Stomach smooth muscle (tissue), 2 donors: ENCODE measurements around the gene RANBP2.
A peak's percentile ranks its signal among the peaks of the same experiment; 100 is the strongest.

ENCODE experiments used
- H3K27ac ChIP-seq: one replicate; pipeline ENCODE4 v1.7.0; 2013; ENCODE audit warnings: mild to moderate bottlenecking, low read length, inconsistent platforms
- H3K27me3 ChIP-seq, 2 donors: one replicate each; pipeline ENCODE4 v1.7.0; 2013; ENCODE audit warnings: low read length in 2 of 2; ENCODE audit not compliant: insufficient read depth in 2 of 2, control insufficient read depth in 1 of 2
- H3K36me3 ChIP-seq, 2 donors: one replicate each; pipeline ENCODE4 v1.7.0; 2013; ENCODE audit warnings: low read length in 2 of 2; ENCODE audit not compliant: control insufficient read depth in 2 of 2, insufficient read depth in 2 of 2
- H3K4me1 ChIP-seq: one replicate; pipeline ENCODE4 v1.7.0; 2013; ENCODE audit warnings: low read length; ENCODE audit not compliant: control insufficient read depth, insufficient read depth
- H3K4me3 ChIP-seq, 2 donors: one replicate each; pipeline ENCODE4 v1.7.0; 2013; ENCODE audit warnings: low read length in 2 of 2
- H3K9ac ChIP-seq, 2 donors: one replicate each; pipeline ENCODE4 v1.7.0; 2013; ENCODE audit warnings: low read length in 2 of 2, mild to moderate bottlenecking in 1 of 2
- H3K9me3 ChIP-seq, 2 donors: one replicate each; pipeline ENCODE4 v1.7.0; 2013; ENCODE audit warnings: low read length in 2 of 2; ENCODE audit not compliant: control insufficient read depth in 2 of 2
- donor health status: healthy.
- donor health status: Pancreatic carcinoma.

Gene RANBP2

DNA sequence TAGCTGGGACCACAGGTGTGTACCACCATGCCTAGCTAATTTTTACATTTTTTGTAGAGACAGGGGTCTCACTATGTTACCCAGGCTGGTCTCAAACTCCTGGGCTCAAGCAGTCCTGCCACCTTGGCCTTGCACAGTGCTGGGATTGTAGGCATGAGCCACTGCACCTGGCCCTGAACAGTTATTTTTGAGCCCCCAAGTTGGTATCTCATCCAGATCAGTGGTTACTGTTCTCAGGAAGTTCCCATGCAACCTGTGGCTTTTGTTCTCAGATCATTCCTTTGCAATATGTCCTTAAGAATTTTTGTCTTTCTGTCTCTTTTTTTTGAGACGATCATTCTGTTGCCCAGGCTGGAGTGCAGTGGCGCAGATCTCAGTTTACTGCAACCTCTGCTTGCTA, 59.6 kb downstream of the RANBP2 start:
- H3K36me3 ChIP-seq, result peaks cover 21 to 24% of the 10 kb centered on the region in 2 donors

DNA sequence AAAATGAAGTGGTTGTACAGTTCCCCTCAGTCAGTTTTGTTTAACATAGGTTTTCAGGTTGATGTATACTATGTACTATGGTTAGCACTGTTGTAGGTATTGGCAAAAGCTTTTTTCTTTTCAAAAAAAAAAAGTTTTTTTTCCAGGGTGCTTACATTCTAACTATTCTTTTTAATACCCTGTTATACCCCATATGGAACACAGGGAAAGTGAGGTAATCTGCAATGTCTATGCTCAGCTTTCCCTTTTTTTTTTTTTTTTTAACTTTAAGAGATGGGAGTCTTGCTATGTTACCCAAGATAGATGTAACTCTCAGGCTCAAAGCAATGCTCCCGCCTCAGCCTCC, 66.7 kb downstream of the RANBP2 start:
- H3K27me3 ChIP-seq, result no peaks in the 10 kb centered on the region
- peaks cover 4% of the 10 kb centered on the region for H3K4me1 ChIP-seq
- H3K36me3 ChIP-seq, result peaks cover 12 to 15% of the 10 kb centered on the region in 2 donors
- peak overlapping the region; percentile 87 to 93 for H3K4me3 ChIP-seq
- H3K9ac ChIP-seq, result peak overlapping the region; percentile 58 to 73
- peak overlapping the region; percentile 4 for H3K27ac ChIP-seq
- no peaks in the 10 kb centered on the region for H3K9me3 ChIP-seq

More for the DNA sequence above, 59.6 kb downstream of the RANBP2 start:
- H3K9ac ChIP-seq, result no peak overlapping the region
- no peaks in the 10 kb centered on the region for H3K9me3 ChIP-seq
- H3K4me1 ChIP-seq, result no peaks in the 10 kb centered on the region
- no peak overlapping the region for H3K27ac ChIP-seq
- no peaks in the 10 kb centered on the region for H3K27me3 ChIP-seq
- no peak overlapping the region for H3K4me3 ChIP-seq

DNA sequence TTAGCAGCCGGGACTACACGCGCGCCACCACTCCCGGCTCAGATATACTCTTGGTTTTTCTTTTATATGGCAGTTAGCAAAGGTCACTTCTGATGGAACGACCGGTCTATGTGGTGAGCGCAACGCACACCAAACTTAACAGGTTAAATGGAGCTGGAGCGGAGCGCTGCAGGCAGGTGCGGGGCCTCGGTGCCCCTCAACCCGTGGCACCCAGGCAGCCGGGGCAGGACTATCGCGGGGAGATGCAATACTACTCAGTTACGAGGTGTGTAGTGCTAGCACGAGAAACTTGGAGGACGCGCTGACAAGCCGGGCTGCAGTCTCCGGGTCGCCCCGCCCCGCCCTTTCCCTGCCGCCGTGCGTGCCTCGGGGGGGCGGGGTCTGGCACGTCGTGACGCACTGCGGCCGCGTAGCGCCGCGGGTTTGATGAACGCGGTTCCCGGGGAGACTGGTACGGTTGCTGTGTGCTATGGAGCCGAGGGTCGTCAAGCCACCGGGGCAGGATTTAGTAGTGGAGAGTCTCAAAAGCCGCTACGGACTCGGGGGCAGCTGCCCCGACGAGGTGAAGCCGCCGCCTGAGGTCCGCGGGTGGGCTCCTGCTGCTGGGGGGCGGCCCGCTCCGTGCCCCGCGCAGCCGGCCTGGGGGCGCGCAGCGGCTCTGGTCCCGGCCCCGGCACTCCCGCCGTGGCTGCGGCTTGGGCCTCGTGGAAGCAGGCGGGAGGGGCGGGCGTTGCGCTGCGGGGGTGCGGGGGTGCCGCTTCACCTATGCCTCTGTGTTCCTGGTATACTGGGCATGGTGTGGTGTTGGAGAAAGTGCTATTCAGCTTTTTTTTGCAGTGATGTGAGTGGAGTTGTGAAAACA, 67.3 kb downstream of the RANBP2 start, which contains the start of gene CCDC138:
Gene CCDC138, plus strand, starts transcription at position 418 of the 862 bp plus-strand sequence. Its CDS starts 52 bp downstream, at position 470.
- Histone ChIP-seq H3K9me3 (no peaks in the 10 kb centered on the region), H3K36me3 (peaks cover 12 to 15% of the 10 kb centered on the region in 2 donors), H3K9ac (peak within 1 kb of the TSS; percentile 58 to 73), H3K4me3 (peak within 1 kb of the TSS; percentile 87 to 93), H3K27ac (peak within 1 kb of the TSS; percentile 4), H3K4me1 (peaks cover 4% of the 10 kb centered on the region), H3K27me3 (no peaks in the 10 kb centered on the region)

DNA sequence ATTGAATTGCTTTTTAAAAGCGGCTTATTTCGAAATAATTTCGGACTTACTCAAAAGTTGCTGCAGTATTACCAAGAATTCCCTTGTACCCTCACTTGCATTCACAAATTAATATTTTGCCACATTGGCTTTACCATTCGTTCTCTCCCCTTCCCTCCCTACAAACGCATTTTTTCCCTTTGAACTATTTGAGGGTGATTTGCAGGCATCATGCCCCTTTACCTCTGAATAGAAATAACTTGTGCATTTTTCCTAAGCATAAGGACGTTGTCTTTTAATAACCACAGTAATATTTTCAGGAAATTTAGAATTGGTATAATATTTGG, 67.9 kb downstream of the RANBP2 start:
- Histone ChIP-seq H3K9ac (peak overlapping the region in 1 of 2 donors; percentile 73), H3K4me3 (peak overlapping the region; percentile 87 to 93), H3K4me1 (peaks cover 4% of the 10 kb centered on the region), H3K27ac (no peak overlapping the region), H3K36me3 (peaks cover 8 to 15% of the 10 kb centered on the region in 2 donors), H3K9me3 (no peaks in the 10 kb centered on the region), H3K27me3 (no peaks in the 10 kb centered on the region)

- H3K9ac ChIP-seq, result no peak overlapping the region
- no peak overlapping the region for H3K27ac ChIP-seq
- H3K4me3 ChIP-seq, result no peak overlapping the region
- peaks cover 4 to 5% of the 10 kb centered on the region in 2 donors for H3K36me3 ChIP-seq
- no peaks in the 10 kb centered on the region for H3K4me1 ChIP-seq
- no peaks in the 10 kb centered on the region for H3K27me3 ChIP-seq
- no peaks in the 10 kb centered on the region for H3K9me3 ChIP-seq
Observed at GRCh38 chr2:108803045-108803736, 83.9 kb downstream of the RANBP2 start.

DNA sequence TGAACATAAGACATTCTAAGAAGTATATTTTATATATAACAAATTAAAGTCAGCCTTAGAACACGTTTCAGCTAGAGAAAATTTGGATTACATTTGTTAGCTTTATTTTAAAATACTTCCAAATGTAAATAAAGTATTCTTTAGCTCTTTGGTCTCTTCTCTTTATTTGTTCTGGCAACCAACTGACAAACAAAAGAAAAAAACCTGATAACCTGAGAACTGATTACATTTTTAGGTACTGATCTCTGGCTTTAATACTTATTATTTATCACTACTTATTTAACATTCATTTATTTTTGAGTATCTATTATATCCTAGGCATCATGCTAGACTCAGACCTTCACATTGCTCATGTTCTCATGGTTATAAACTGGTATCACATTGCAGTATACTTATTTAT, 85.8 kb downstream of the RANBP2 start:
- Histone ChIP-seq H3K4me3 (no peak overlapping the region), H3K27me3 (no peaks in the 10 kb centered on the region), H3K9me3 (no peaks in the 10 kb centered on the region), H3K27ac (no peak overlapping the region), H3K9ac (no peak overlapping the region), H3K4me1 (no peaks in the 10 kb centered on the region), H3K36me3 (peaks cover 0 to 3% of the 10 kb centered on the region in 2 donors)

- no peak overlapping the region for H3K9ac ChIP-seq
- H3K27me3 ChIP-seq, result no peaks in the 10 kb centered on the region
- no peak overlapping the region for H3K27ac ChIP-seq
- H3K36me3 ChIP-seq, result peaks cover 0 to 3% of the 10 kb centered on the region in 2 donors
- H3K4me3 ChIP-seq, result no peak overlapping the region
- H3K4me1 ChIP-seq, result no peaks in the 10 kb centered on the region
- H3K9me3 ChIP-seq, result no peaks in the 10 kb centered on the region
Observed at GRCh38 chr2:108805782-108806181, 86.5 kb downstream of the RANBP2 start.

GRCh38 chr2:108806371-108807113, 87.3 kb downstream of the RANBP2 start:
- Histone ChIP-seq H3K27me3 (no peaks in the 10 kb centered on the region), H3K9me3 (no peaks in the 10 kb centered on the region), H3K4me3 (no peak overlapping the region), H3K4me1 (no peaks in the 10 kb centered on the region), H3K27ac (no peak overlapping the region), H3K36me3 (peaks cover 0 to 3% of the 10 kb centered on the region in 2 donors), H3K9ac (no peak overlapping the region)

- Histone ChIP-seq H3K4me3 (no peak overlapping the region), H3K9ac (no peak overlapping the region), H3K9me3 (no peaks in the 10 kb centered on the region), H3K4me1 (no peaks in the 10 kb centered on the region), H3K36me3 (peaks cover 0 to 3% of the 10 kb centered on the region in 2 donors), H3K27ac (no peak overlapping the region), H3K27me3 (no peaks in the 10 kb centered on the region)
Observed at GRCh38 chr2:108809936-108810335, 90.7 kb downstream of the RANBP2 start.

GRCh38 chr2:108810993-108811957, 92.0 kb downstream of the RANBP2 start:
- Histone ChIP-seq H3K9ac (no peak overlapping the region), H3K27me3 (no peaks in the 10 kb centered on the region), H3K4me1 (no peaks in the 10 kb centered on the region), H3K27ac (no peak overlapping the region), H3K9me3 (no peaks in the 10 kb centered on the region), H3K36me3 (peaks cover 0 to 3% of the 10 kb centered on the region in 2 donors), H3K4me3 (no peak overlapping the region)
